Spleen (tissue), 13 donors: Measurements from ENCODE around the gene EFNA5. TPM values are rescaled to one million over a fixed set of nuclear protein-coding genes. Genes with fewer than 3 reads are reported as not detected.

Source experiments
- DNase-seq: peaks from one replicate; pipeline ENCODE4 v3.0.0-alpha.2; 2020
- H3K27ac ChIP-seq, 8 donors: fragments of 200-600 bp; sonication (generic) in 7 of 8; 1 replicate in 4 of 8; 2 replicates in 4 of 8; pipeline versions ENCODE4 v1.5.0 to v1.8.0; 2016 to 2021; ENCODE audit warnings: inconsistent platforms in 4 of 8, mild to moderate bottlenecking in 4 of 8, moderate library complexity in 1 of 8
- H3K27me3 ChIP-seq, 7 donors: fragments of 200-600 bp; sonication (generic) in 6 of 7; replicated peaks in 1 of 7; 1 replicate in 4 of 7; 2 replicates in 3 of 7; pipeline versions ENCODE4 v1.5.0 to v1.8.0; 2016 to 2021; ENCODE audit warnings: inconsistent platforms in 3 of 7, mild to moderate bottlenecking in 1 of 7
- H3K36me3 ChIP-seq, 6 donors: fragments of 200-600 bp; sonication (generic) in 5 of 6; 1 replicate in 4 of 6; 2 replicates in 2 of 6; pipeline versions ENCODE4 v1.5.0 to v1.8.0; 2016 to 2021; ENCODE audit warnings: inconsistent platforms in 2 of 6
- H3K4me1 ChIP-seq, 6 donors: fragments of 200-600 bp; sonication (generic) in 5 of 6; 1 replicate in 3 of 6; 2 replicates in 3 of 6; pipeline versions ENCODE4 v1.5.0 to v1.8.0; 2016 to 2021; ENCODE audit warnings: inconsistent platforms in 3 of 6
- H3K4me3 ChIP-seq, 8 donors: fragments of 200-600 bp; sonication (generic) in 7 of 8; 1 replicate in 4 of 8; 2 replicates in 4 of 8; pipeline versions ENCODE4 v1.5.0 to v1.8.0; 2016 to 2021; ENCODE audit warnings: inconsistent platforms in 4 of 8, mild to moderate bottlenecking in 4 of 8, moderate library complexity in 2 of 8
- H3K9me3 ChIP-seq, 8 donors: fragments of 200-600 bp; sonication (generic) in 7 of 8; 1 replicate in 4 of 8; 2 replicates in 4 of 8; pipeline versions ENCODE4 v1.5.0 to v1.8.0; 2016 to 2021; ENCODE audit warnings: inconsistent platforms in 4 of 8
- CTCF ChIP-seq, 11 experiments: fragments of 200-600 bp in 7 of 11; fragments of 450-650 bp in 4 of 11; sonication (generic) in 4 of 11; IDR thresholded peaks in 8 of 11; conservative IDR thresholded peaks in 3 of 11; 1 replicate in 7 of 11; 2 replicates in 4 of 11; pipeline versions ENCODE4 v1.4.0 to v1.8.0; 2016 to 2021; ENCODE audit warnings: antibody characterized with exemption in 11 of 11, inconsistent platforms in 4 of 11, mild to moderate bottlenecking in 1 of 11
- POLR2A ChIP-seq, 3 donors: fragments of 450-650 bp; IDR thresholded peaks; one replicate each; pipeline ENCODE4 v1.5.1; 2017; ENCODE audit warnings: antibody characterized with exemption in 3 of 3, mild to moderate bottlenecking in 1 of 3
- POLR2AphosphoS5 ChIP-seq, 3 donors: sonication (generic); formaldehyde crosslinking; IDR thresholded peaks; one replicate each; pipeline ENCODE4 v1.5.1; 2017; ENCODE audit warnings: antibody characterized with exemption in 3 of 3
- WGBS, 5 donors: extraction: QIAGEN DNeasy Blood & Tissue Kit in 3 of 5; methylation state at CpG; one replicate each; pipeline versions ENCODE4 v1.1.5 to v1.1.7; 2013 to 2018; 5-methylcytosine and 5-hydroxymethylcytosine counted together
- intact Hi-C: fragments of 100-400 bp; cut with DNase I; formaldehyde crosslinking; loops from one replicate; pipeline ENCODE4 v1.15.0; 2023; ENCODE audit warnings: low total_unique reads
- long read RNA-seq, 2 donors: transcript quantifications; one replicate each; lab custom pipeline, GENCODE V29; 2026
- polyA plus RNA-seq, 3 donors: library from polyadenylated mRNA; stranded (reverse); fragments of 200-250 nt; gene quantifications; one replicate each; pipeline ENCODE4 v1.2.1, GENCODE V29; 2013
- total RNA-seq, 7 donors: library from RNA; depleted of rRNA in 3 of 7; stranded (reverse); fragments of >200 nt in 3 of 7; fragmentation: NEBNext Ultra II Directional in 4 of 7; extraction: Animal tissue kit (Norgen Biotek cat#: 25700) in 4 of 7; gene quantifications; one replicate each; pipeline versions ENCODE4 v1.1.0 to v1.2.1, GENCODE V29; 2016 to 2021
- donor health status: healthy with polysubstance abuse.
- donor health status: DM: no; HTN: no; CAD: no; lungs with moderate emphysema.
- donor health status: DM: no; HTN: no; CAD: no.
- donor health status: Bipolar disorder and iron deficiency.
- donor health status: healthy.
- donor health status: DM: no; HTN: no; CAD: no.
- donor health status: DM: yes; HTN: yes; CAD: no.

Gene EFNA5
- total RNA-seq (10 to 100 TPM in 6 of 7 donors, 1 to 10 TPM in 1; 3.7 to 29.0 (median 14.2) TPM), polyA plus RNA-seq (under 1 TPM; 0.33 to 0.96 (median 0.37) TPM)
- long read RNA-seq, donor 1 = 0 reads
- long read RNA-seq, donor 2, full-length matches to known transcripts = 2 of 2 reads
- long read RNA-seq, donor 2, partial matches to known transcripts = 0 of 2 reads
- long read RNA-seq, donor 2, other reads (novel, unspliced or antisense) = 0 of 2 reads

- TF ChIP-seq POLR2AphosphoS5 (IDR thresholded peaks at IDR 0.05) (peak in 2 of 3 donors; percentile 18 to 19), POLR2A (IDR thresholded peaks at IDR 0.05) (no peak)
- H3K4me1 ChIP-seq = peaks cover 17 to 49% (median 46%) of the 10 kb centered on the region in 6 donors
- peak; percentile 75 for DNase-seq
- no peaks in the 10 kb centered on the region for H3K9me3 ChIP-seq
- H3K36me3 ChIP-seq = no peaks in the 10 kb centered on the region
- H3K27me3 ChIP-seq = peaks cover 0 to 92% (median 49%) of the 10 kb centered on the region in 7 donors
- 0 to 1% (median 1%) methylated on average over 32 to 84 of the region's 84 CpGs for WGBS, 5 donors
- H3K4me3 ChIP-seq = peak within 1 kb of the TSS; percentile 33 to 74 (median 54)
- peak within 1 kb of the TSS in 7 of 8 donors; percentile 59 to 75 (median 72) for H3K27ac ChIP-seq
- intact Hi-C loops = no loop called here
Measured at GRCh38 chr5:107670932-107671741, at the start of gene EFNA5. TSS of gene EFNA5 (minus strand) at chr5:107670937.

- 73 to 89% (median 84%) methylated on average over 3 to 6 of the region's 6 CpGs; no CpG with 5 or more reads in 1 of the 5 donors for WGBS, 5 donors
- intact Hi-C loops = no loop called here
- no peaks in the 10 kb centered on the region for H3K27me3 ChIP-seq
- peaks cover 0 to 61% (median 54%) of the 10 kb centered on the region in 8 donors for H3K9me3 ChIP-seq
- DNase-seq = no peak
- H3K4me3 ChIP-seq = no peak overlapping the region
- no peaks in the 10 kb centered on the region for H3K4me1 ChIP-seq
- no peak overlapping the region for H3K27ac ChIP-seq
- H3K36me3 ChIP-seq = no peaks in the 10 kb centered on the region
- TF ChIP-seq CTCF (IDR thresholded peaks at IDR 0.05 in 8 of 11, conservative IDR thresholded peaks at IDR 0.05 in 3 of 11) = no peak
- TF ChIP-seq POLR2A (IDR thresholded peaks at IDR 0.05) = no peak
- TF ChIP-seq POLR2AphosphoS5 (IDR thresholded peaks at IDR 0.05) = no peak
Measured at GRCh38 chr5:107719034-107719606, 48.4 kb upstream of the EFNA5 start.

- H3K27ac ChIP-seq = no peak overlapping the region
- H3K36me3 ChIP-seq = no peaks in the 10 kb centered on the region
- H3K27me3 ChIP-seq = no peaks in the 10 kb centered on the region
- peaks cover 0 to 59% (median 53%) of the 10 kb centered on the region in 8 donors for H3K9me3 ChIP-seq
- TF ChIP-seq CTCF (IDR thresholded peaks at IDR 0.05 in 8 of 11, conservative IDR thresholded peaks at IDR 0.05 in 3 of 11) (no peak), POLR2A (IDR thresholded peaks at IDR 0.05) (no peak), POLR2AphosphoS5 (IDR thresholded peaks at IDR 0.05) (no peak)
- H3K4me1 ChIP-seq = no peaks in the 10 kb centered on the region
- no peak overlapping the region for H3K4me3 ChIP-seq
- DNase-seq = no peak
- WGBS, 5 donors = 65 to 91% (median 83%) methylated on average over 1 of the region's 1 CpG
- intact Hi-C loops = no loop called here
Measured at GRCh38 chr5:107717816-107718215, 47.1 kb upstream of the EFNA5 start.

GRCh38 chr5:107713228-107713627, 42.5 kb upstream of the EFNA5 start:
- no peak overlapping the region for H3K4me3 ChIP-seq
- no peak for TF ChIP-seq POLR2AphosphoS5 (IDR thresholded peaks at IDR 0.05)
- TF ChIP-seq CTCF (IDR thresholded peaks at IDR 0.05 in 8 of 11, conservative IDR thresholded peaks at IDR 0.05 in 3 of 11) = no peak
- no peak for TF ChIP-seq POLR2A (IDR thresholded peaks at IDR 0.05)
- no peak for DNase-seq
- H3K27ac ChIP-seq = no peak overlapping the region
- no peaks in the 10 kb centered on the region for H3K36me3 ChIP-seq
- no peaks in the 10 kb centered on the region for H3K27me3 ChIP-seq
- 74 to 87% (median 79%) methylated on average over 5 of the region's 5 CpGs for WGBS, 5 donors
- H3K9me3 ChIP-seq = peaks cover 0 to 18% (median 14%) of the 10 kb centered on the region in 8 donors
- intact Hi-C loops = no loop called here
- no peaks in the 10 kb centered on the region for H3K4me1 ChIP-seq
